ENCODE data around the gene PIRT. TPM values are rescaled to one million over a fixed set of nuclear protein-coding genes. Genes with fewer than 3 reads are reported as not detected.

Gene PIRT
- total RNA-seq, 6 experiments from 2014 or later = not detected

GRCh38 chr17:10773391-10773790 is 64.5 kb downstream of the PIRT start:
- no peak overlapping the region for H3K4me3 Mint-ChIP-seq
- H3K4me1 Mint-ChIP-seq (ENCODE audit: low read depth) = no peaks in the 10 kb centered on the region
- no peaks in the 10 kb centered on the region for H3K36me3 Mint-ChIP-seq (ENCODE audit: low read depth)
- H3K27ac Mint-ChIP-seq = no peak overlapping the region
- no peak for TF ChIP-seq CTCF (IDR thresholded peaks at IDR 0.05)
- H3K9me3 Mint-ChIP-seq = peaks cover 17% of the 10 kb centered on the region
- DNase-seq = no peak
- H3K27me3 Mint-ChIP-seq (ENCODE audit: insufficient read depth) = peaks cover 7% of the 10 kb centered on the region; the same call in 1 of the 2 replicates

Other genes with a start within 250 kb of the PIRT start
- 1 to 10 TPM in 1 of 6 experiments, under 1 TPM in 5; 0.28 to 1.5 (median 0.50) TPM for gene MYH3, start 180.8 kb downstream of the PIRT start, total RNA-seq (2021; fragmentation: NEBNext Ultra II Directional; extraction: Animal tissue kit (Norgen Biotek cat#: 25700))
- gene SCO1, start 140.6 kb downstream of the PIRT start, total RNA-seq (2021; fragmentation: NEBNext Ultra II Directional; extraction: Animal tissue kit (Norgen Biotek cat#: 25700)) = 10 to 100 TPM; 30.7 to 41.4 (median 33.5) TPM
- gene ADPRM, start 140.5 kb downstream of the PIRT start, total RNA-seq (2021; fragmentation: NEBNext Ultra II Directional; extraction: Animal tissue kit (Norgen Biotek cat#: 25700)) = 10 to 100 TPM in 1 of 6 experiments, 1 to 10 TPM in 5; 5.9 to 10.9 (median 7.1) TPM
- gene TMEM220, start 108.1 kb downstream of the PIRT start, total RNA-seq (2021; fragmentation: NEBNext Ultra II Directional; extraction: Animal tissue kit (Norgen Biotek cat#: 25700)) = 1 to 10 TPM; 4.0 to 5.1 (median 5.0) TPM
- gene TMEM238L, start 34.0 kb downstream of the PIRT start, total RNA-seq (2021; fragmentation: NEBNext Ultra II Directional; extraction: Animal tissue kit (Norgen Biotek cat#: 25700)) = not detected

All from HFFc6 (cell line).